WERI-Rb-1 (cell line): ENCODE results near the gene GNAO1.

ENCODE experiments used
- DNase-seq: peaks from one replicate; pipeline ENCODE4 v3.0.0-alpha.2; 2020
- H3K27ac ChIP-seq: fragments of 250-450 bp; sonication (Bioruptor Pico); 2 replicates; pipeline ENCODE4 v1.5.1; 2020; ENCODE audit warnings: mild to moderate bottlenecking, moderate library complexity
- H3K27me3 ChIP-seq: fragments of 250-450 bp; sonication (Bioruptor Pico); 2 replicates; pipeline ENCODE4 v1.5.1; 2021; ENCODE audit warnings: mild to moderate bottlenecking, low read depth, moderate library complexity; ENCODE audit not compliant: insufficient read depth, severe bottlenecking
- H3K36me3 ChIP-seq: fragments of 250-450 bp; sonication (Bioruptor Pico); 2 replicates; pipeline ENCODE4 v1.5.1; 2020; ENCODE audit warnings: mild to moderate bottlenecking, moderate library complexity
- H3K4me3 ChIP-seq: 2 replicates; pipeline ENCODE4 v1.5.1; 2011; ENCODE audit warnings: low read depth, mild to moderate bottlenecking, control low read depth, low read length
- H3K9me3 ChIP-seq: fragments of 250-450 bp; sonication (Bioruptor Pico); 2 replicates; pipeline ENCODE4 v1.5.1; 2021; ENCODE audit warnings: mild to moderate bottlenecking, moderate library complexity; ENCODE audit not compliant: severe bottlenecking
- CTCF ChIP-seq: IDR thresholded peaks from 2 replicates; pipeline ENCODE4 v1.5.1; 2011; ENCODE audit warnings: low read depth, mild to moderate bottlenecking, control low read depth, inconsistent platforms, low read length

The GNAO1 gene

GRCh38 chr16:56344518-56345405, 153.5 kb downstream of the GNAO1 start:
- H3K9me3 ChIP-seq = no peaks in the 10 kb centered on the region
- peaks cover 13% of the 10 kb centered on the region for H3K36me3 ChIP-seq
- no peak for TF ChIP-seq CTCF
- H3K27me3 ChIP-seq = no peaks in the 10 kb centered on the region
- H3K4me3 ChIP-seq = no peak overlapping the region
- H3K27ac ChIP-seq = no peak overlapping the region
- DNase-seq = no peak

GRCh38 chr16:56345406-56346050, 154.2 kb downstream of the GNAO1 start:
- no peak overlapping the region for H3K4me3 ChIP-seq
- H3K9me3 ChIP-seq = no peaks in the 10 kb centered on the region
- H3K27me3 ChIP-seq = no peaks in the 10 kb centered on the region
- H3K27ac ChIP-seq = no peak overlapping the region
- H3K36me3 ChIP-seq = peaks cover 13% of the 10 kb centered on the region
- DNase-seq = no peak
- TF ChIP-seq CTCF = no peak

- H3K27me3 ChIP-seq = no peaks in the 10 kb centered on the region
Measured at GRCh38 chr16:56346131-56346890, 155.0 kb downstream of the GNAO1 start.

GRCh38 chr16:56347166-56347565, 155.9 kb downstream of the GNAO1 start:
- Histone ChIP-seq H3K27me3 (no peaks in the 10 kb centered on the region), H3K27ac (no peak overlapping the region), H3K4me3 (no peak overlapping the region), H3K36me3 (peaks cover 7% of the 10 kb centered on the region; the same call in 1 of the 2 replicates), H3K9me3 (no peaks in the 10 kb centered on the region)
- DNase-seq = no peak
- no peak for TF ChIP-seq CTCF

More at GRCh38 chr16:56346131-56346890, 155.0 kb downstream of the GNAO1 start:
- peaks cover 12% of the 10 kb centered on the region for H3K36me3 ChIP-seq
- no peak overlapping the region for H3K27ac ChIP-seq
- no peak for DNase-seq
- no peak for TF ChIP-seq CTCF
- H3K4me3 ChIP-seq = no peak overlapping the region
- no peaks in the 10 kb centered on the region for H3K9me3 ChIP-seq

GRCh38 chr16:56347670-56348069, 156.4 kb downstream of the GNAO1 start:
- H3K27me3 ChIP-seq = no peaks in the 10 kb centered on the region
- no peaks in the 10 kb centered on the region for H3K9me3 ChIP-seq
- DNase-seq = no peak
- no peak for TF ChIP-seq CTCF
- no peak overlapping the region for H3K27ac ChIP-seq
- peaks cover 7% of the 10 kb centered on the region; the same call in 1 of the 2 replicates for H3K36me3 ChIP-seq
- H3K4me3 ChIP-seq = no peak overlapping the region
